GM23338 (cell line): ENCODE measurements around the gene CFHR1.

ENCODE experiments used
- CREB1 ChIP-seq: fragments of 250-450 bp; sonication (Bioruptor Pico); IDR thresholded peaks from 2 replicates; pipeline ENCODE4 v1.5.0; 2020; ENCODE audit warnings: low read depth, mild to moderate bottlenecking, moderate library complexity
- CTCF ChIP-seq, 2 experiments: fragments of 200-600 bp in 1 of 2; sonication (generic) in 1 of 2; conservative IDR thresholded peaks; 2 replicates each; pipeline versions ENCODE4 v1.5.1 to v1.6.1; 2016 to 2017; ENCODE audit warnings: antibody characterized with exemption in 2 of 2, low read depth in 2 of 2, mild to moderate bottlenecking in 2 of 2, moderate library complexity in 1 of 2
- EZH2 ChIP-seq: fragments of 200-600 bp; sonication (generic); IDR thresholded peaks from one replicate; pipeline ENCODE4 v1.8.0; 2017; ENCODE audit warnings: antibody characterized with exemption, mild to moderate bottlenecking, low read depth; ENCODE audit not compliant: unreplicated experiment

GRCh38 chr1:196779093-196779492 lies 40.4 kb upstream of the CFHR1 start:
- TF ChIP-seq CTCF (conservative IDR thresholded peaks at IDR 0.05; ENCODE audit: low read depth in 2 of 2) (no peak), CREB1 (CRISPR knock-in tag) (no peak), EZH2 (no peak)
